ENCODE measurements around the gene MGRN1.

- no peak for TF ChIP-seq POLR2A (IDR thresholded peaks at IDR 0.05)
- TF ChIP-seq, protein P1, sequence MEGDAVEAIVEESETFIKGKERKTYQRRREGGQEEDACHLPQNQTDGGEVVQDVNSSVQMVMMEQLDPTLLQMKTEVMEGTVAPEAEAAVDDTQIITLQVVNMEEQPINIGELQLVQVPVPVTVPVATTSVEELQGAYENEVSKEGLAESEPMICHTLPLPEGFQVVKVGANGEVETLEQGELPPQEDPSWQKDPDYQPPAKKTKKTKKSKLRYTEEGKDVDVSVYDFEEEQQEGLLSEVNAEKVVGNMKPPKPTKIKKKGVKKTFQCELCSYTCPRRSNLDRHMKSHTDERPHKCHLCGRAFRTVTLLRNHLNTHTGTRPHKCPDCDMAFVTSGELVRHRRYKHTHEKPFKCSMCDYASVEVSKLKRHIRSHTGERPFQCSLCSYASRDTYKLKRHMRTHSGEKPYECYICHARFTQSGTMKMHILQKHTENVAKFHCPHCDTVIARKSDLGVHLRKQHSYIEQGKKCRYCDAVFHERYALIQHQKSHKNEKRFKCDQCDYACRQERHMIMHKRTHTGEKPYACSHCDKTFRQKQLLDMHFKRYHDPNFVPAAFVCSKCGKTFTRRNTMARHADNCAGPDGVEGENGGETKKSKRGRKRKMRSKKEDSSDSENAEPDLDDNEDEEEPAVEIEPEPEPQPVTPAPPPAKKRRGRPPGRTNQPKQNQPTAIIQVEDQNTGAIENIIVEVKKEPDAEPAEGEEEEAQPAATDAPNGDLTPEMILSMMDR (IDR thresholded peaks at IDR 0.05), result no peak
- TF ChIP-seq EP300 (IDR thresholded peaks at IDR 0.05), result no peak
Observed at GRCh38 chr16:4594433-4595410, 29.9 kb upstream of the MGRN1 start.
